NCI-H526 treated with DMSO at 0.1 percent for 48 hours (cell line): ENCODE results near the gene CEP112.

Experiments
- DNase-seq: peaks from one replicate; lab custom pipeline; 2025; lab: John Stamatoyannopoulos, UW

CEP112 gene

DNA sequence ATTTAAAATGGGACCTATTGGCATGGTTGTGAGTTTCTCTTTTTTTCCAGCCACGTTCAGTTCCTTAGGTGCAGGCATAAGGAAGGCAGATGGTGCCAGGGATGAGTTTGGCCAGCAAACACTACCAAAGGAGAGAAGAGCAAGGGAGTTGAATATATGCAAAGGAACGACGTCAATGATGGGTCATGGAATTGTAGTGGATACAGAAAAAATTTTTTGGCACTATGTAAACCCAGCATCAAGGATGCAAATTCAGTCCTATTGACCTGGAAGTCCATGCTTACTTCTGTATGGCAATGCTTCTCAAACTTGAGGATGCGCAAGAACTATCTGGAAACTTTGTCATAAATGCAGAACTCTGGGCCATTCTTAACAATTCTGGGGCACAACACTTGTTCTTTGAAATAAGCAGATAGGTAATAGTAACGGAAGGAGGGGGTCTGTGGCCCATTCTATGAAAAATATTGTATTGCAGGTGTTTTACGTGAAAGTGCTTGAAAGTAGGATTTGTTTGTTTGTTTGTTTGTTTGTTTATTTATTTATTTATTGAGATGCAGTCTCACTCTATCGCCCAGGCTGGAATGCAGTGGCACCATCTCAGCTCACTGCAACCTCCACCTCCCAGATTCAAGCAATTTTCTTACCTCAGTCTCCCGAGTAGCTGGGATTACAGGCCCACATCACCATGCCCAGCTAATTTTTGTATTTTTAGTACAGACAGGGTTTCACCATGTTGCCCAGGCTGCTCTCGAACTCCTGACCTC, 19.3 kb upstream of the CEP112 start:
- no peak for DNase-seq

DNA sequence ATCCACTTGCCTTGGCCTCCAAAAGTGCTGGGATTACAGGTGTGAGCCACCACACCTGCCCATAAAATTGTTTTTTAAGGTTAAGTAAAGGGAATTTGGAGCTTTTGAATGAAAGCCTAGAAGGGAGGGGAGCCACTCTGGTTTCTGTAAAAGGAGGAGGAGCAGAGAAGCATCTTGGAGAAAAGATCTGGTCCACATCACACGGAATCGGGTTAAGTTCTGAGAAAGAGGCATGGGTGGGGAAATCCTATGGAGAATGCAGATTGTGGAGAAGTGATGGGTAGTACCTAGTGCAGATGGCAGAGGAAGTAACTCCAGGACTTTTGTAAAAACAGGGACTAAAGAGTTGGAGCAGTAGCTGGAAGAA, 18.3 kb upstream of the CEP112 start:
- no peak for DNase-seq

DNA sequence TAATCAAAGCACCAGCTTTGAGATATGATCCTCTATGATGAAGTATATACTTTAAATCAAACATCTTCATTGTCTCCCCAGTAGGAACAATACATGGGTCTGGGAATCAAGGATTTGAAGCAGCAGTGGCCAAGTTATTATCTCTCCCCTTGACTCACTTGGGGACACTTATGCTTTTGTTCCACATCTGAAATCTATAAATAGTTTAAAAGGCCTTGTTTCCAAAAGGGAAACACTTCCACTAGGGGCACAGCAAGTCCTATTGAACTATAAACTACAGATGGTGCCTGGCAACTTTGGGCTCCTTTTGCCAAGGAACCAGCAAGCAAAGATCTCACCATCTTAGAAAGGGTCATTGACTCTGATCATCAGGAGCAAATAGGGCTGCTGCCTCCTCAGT, 16.0 kb upstream of the CEP112 start:
- no peak for DNase-seq

DNA sequence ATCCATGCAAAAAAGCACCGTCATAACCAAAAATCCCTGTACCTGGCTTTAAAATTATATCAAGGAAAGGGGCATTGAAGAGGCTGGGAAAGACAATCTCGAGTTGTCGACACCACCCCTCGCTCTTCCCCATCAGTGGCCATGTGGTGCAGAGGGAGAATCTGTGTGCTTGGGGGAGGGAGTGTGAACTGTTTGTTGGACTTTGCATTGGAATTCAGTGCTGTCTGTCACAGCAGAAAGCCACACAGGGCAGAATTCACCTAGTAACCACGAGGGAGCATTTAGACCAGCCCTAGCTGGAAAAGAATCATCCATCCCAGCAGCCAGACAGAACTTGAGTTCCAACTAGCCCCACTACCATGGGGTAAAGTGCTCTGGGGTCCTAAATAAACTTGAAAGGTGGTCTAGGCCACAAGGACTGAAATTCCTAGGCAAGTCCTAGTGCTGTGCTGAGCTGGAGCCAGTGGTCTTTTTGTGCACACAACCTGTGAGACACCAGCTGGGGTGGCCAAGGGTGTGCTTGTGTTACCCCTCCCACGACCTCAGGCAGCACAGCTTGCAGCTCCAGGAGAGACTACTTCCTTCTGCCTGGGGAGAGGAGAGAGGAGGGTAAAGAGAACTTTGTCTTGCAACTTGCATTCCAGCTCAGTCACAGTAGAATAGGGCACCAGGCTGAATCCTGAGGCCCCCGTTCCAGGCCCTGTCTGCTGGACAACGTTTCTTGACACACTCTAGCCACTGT, 11.5 kb upstream of the CEP112 start:
- DNase-seq, result no peak

DNA sequence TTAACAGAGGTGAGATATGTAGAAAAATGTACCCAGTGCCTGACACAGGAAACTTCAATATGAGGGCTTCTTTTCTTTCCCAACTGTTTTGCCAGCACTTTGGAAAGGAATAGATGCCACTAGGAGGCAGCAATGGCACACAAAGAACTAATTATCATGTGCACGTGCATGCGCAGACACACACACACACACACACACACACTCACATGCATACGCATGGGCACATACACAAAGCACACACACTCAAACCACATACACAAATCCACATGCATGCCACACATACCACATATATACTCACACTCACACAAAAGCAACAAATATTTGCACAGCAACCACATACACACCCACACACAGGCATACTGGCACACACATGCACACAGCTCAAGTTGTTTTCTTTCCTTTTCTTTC, 8.8 kb upstream of the CEP112 start:
- peak; percentile 70 for DNase-seq

DNA sequence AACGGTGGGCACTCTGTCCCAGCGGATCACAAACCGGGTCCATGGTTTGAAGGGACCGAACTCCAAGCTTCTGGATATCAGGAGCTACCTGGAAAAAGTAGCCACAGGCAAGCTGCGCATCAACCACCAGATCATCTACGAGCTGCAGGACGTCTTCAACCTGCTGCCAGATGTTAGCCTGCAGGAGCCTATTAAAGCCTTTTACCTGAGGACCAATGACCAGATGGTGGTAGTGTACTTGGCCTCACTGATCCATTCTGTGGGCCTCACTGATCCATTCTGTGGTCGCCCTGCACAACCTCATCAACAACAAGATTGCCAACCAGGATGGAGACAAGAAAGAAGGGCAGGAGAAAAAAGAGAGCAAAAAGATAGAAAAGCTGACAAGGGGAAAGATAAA, 6.3 kb upstream of the CEP112 start:
- DNase-seq, result no peak

DNA sequence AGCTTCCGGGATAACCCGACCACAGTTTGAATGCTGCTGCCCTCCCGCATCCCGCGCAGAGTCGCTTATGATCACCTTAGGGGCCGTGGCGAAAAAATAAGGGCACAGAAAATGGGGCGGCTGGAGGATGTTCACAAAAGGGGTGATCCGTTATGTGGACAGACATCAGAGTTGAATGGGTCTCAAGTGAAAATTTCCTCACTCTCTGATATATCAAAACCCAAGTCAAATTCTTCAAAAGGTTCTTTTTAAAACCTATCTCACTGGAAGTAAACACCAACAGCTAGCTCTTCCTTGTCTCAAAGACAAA, 400 bp upstream of the CEP112 start:
- DNase-seq, result no peak

DNA sequence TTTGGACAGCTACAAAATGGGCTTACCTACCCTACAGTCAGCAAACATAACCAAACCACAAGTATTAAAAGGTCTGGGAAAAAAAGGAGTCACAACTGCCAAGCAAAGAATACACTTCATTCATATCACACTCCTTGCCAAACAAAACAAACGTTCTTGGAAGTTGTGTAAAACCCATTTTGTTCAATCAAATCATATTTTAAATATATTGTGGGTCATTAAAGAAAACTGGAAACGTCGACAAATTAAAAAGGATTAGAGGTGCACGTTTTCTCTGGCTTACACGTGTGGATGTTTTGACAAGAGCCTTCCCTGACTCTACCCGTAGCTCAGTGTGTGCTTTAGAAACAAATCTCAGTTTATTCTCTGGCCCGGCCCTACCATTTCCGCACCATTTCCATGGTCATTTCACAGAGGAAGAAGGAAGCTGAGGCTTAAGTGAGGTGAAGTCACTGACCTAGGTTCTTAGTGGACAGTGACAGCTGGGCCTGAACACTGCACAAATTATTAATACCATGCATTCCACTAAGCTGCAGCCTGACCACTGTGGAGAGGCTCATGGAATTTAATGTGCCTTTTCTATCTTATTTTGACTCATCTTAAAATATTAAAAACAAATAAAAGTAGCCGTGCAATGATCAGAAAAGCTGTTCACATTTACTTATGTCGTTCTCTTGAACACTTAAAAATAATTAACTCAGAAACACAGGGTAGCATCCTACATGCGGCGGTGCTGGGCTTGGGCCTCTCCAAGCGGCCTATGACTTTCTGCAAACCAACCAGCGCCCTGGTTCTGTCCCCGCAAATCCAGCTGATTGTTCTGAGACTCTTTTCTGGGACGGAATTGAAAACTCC, 968 bp downstream of the CEP112 start:
- DNase-seq, result no peak

DNA sequence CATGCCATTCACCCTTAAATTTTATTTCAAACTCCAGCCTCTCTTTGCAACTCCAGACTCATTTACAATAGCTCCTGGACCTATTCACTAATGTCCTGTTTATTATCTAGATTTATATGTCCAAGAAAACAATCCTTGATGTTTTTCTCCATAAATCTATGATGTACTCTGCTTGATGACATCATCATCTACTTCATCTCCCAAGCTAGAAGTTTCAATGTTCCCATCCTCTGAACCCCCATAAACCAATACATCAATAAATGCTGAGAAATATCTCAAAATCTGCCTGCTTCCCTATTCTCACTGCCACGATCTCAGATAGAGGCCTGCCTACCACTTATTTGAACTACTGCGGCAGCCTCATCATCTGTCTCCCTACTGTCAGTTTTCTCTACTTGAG, 4.2 kb downstream of the CEP112 start:
- no peak for DNase-seq

DNA sequence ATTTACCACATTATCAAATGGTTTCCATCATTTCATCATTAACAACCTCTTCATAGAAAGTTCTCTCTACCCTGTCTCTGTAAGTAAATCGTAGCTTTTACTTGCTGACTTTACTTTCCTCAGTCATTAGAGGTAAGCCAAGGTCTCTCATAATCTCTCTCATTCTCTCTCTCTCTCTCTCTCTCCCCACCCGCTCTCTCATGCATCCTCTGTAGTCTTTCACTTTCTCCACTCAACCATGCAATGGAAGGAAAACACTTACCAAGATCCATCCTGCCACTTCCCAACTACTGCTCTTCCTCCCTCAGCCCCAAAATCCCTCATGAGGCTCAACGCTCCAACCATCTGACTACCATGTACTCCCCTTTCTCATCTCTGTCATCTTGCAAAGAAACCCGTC, 6.1 kb downstream of the CEP112 start:
- DNase-seq, result no peak

DNA sequence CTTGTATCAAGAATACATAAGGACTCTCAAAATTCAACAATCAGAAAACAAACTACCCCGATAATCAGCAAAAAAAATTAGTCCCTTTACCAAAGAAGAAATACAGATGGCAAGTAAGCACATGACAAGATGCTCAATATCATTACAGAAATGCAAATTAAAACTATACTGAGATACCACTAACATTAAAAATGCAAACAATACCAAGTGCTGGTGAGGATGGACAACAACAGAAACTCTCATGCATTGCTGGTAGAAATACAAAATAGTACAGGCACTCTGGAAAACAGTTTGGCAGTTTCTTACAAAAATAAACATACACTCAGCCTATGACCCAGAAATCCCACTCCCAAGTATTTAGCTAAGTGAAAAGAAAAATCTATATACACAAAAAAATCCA, 7.5 kb downstream of the CEP112 start:
- DNase-seq, result no peak

DNA sequence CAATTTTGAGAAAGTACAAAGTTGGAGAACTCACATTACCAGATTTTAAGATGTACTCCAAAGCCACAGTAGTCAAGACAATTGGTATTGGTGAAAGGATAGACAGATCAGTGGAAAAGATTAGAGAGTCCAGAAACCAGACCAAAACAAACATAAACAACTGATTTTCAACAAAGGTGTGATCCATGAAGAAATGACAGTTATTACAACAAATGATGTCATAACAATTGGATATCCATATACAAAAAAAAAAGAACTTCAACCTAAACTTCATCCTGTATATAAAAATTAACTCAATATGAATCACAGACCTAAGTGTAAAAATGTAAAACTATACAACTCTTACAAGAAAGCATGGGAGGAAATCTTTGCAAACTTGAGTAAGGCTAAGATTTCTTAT, 8.4 kb downstream of the CEP112 start:
- DNase-seq, result no peak

DNA sequence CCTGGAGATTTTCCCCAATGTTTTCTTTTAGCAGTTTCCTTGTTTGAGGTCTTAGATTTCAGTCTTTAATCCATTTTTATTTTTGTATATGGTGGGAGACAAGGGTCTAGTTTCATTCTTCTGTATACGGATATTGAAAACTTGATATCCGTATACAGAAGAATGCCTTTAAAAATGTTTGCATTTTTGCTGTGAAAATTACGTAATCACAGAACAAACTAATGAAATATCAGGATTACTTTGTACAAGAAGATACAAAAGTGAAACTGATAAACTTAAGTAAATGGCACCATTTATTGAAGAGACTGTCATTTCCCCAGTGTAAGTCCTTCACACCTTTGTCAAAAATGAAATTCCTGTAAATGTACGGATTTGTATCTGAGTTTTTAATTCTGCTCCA, 13.3 kb downstream of the CEP112 start:
- no peak for DNase-seq

DNA sequence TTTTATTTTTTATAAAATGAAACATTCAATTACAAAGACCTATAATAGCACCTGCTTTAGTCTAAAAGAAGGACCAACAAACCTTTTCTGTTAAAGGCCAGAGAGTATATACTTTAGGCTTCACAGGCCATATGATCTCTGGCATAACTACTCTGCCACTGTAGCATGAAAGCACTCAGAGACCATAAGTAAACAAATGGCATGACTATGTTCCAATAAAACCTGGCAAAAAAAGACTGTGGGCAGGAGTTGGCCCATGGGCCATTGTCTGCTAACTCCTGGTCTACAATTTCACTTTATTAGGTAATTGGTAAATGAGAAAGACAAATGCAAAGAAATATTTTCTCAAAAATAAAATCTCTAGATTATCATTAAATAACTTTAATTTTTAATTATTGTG, 14.9 kb downstream of the CEP112 start:
- DNase-seq, result peak; percentile 50

DNA sequence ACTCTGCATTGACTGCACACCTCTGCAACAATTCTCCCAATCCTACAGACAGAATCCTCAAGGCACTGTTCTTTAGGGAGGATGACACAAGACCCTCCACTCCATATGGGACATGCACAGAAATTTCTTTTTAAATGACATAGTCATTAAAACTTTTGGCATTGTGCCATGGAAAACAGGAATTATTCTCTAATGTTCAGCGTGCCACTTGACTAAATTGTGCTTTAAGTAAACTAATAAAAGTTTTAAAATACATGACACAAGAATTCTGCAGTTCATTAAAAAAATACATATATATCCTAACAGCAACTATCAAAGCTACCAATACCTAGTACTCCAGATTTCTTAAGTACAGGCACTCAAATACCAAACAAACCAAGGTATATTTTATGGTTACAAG, 16.0 kb downstream of the CEP112 start:
- no peak for DNase-seq

DNA sequence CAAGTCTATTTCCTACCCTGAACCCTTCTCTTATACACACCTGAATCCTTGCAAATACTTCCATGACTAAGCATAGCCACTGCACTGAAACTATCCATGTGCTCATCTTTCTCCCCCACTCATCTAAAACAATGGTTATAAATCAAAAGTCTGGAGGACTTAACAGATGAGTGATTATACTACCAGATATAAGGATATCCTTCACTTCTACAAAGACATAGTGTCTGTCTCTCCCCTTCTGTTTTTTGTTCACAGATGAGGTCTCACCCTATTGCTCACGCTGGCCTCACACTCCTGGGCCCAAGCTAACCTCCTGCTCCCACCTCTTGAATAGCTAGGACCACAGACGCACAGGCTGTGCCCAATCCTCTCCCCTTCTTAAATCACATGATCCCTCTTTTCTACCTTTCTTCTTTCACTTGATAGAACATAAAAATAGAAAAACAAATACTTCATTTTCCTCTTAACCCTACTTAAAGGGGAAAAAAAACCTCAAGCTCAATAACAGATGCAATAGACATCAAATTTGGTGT, 19.2 kb downstream of the CEP112 start:
- DNase-seq, result no peak

DNA sequence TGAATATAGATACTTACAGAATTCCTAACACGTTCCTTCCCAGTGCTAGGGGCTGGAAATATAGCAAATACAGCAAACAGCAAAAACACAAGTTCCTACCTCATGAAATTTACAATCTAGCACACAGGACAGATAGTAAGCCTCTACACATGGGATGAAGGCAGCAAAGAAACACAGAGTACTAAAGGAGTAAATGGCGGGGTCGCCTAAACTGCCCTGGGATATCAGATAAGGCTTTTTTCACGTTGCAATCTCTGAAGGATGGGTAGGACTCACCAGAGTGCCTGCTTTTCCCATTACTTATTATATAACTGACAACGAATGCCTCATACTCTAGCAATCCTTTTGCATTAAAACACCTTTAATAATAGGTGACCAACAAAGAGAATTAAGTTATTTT, 19.8 kb downstream of the CEP112 start:
- DNase-seq, result no peak

DNA sequence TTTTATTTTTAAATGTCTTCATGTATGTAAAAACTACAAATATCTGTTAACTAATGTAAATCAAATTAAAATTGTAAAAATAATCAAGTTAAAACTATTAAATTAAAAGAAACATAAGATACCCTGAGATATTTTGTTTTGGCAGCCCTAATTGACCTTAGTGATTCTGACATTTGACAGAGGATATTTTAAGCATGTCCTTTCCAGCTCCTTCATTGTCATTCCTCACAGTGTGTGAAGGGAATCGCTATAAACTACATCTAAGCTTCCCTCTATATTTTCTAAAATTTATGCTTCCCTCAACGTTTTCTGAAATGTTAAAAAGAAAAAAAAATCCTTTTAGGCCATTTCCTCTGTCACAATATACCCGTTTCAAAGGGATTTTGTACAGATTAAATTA, 20.2 kb downstream of the CEP112 start:
- no peak for DNase-seq

DNA sequence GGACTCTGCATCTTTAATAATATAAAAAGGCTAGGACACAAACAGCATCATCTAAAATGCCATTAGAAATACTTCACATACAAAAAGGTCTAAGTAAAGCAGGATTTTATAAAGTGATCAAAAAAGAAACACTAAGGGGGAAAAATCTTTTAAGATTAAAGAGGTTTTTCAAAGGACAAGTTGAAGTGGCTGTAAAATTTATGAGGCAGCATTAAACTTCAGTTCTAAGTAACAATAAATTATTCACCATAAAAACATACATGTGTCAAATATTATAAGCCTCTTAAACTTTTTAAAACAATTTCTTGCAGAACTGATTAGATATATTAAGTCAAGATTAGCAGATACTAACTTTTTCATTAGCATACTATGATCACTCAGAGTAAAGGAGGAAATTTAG, 20.8 kb downstream of the CEP112 start:
- DNase-seq, result no peak

DNA sequence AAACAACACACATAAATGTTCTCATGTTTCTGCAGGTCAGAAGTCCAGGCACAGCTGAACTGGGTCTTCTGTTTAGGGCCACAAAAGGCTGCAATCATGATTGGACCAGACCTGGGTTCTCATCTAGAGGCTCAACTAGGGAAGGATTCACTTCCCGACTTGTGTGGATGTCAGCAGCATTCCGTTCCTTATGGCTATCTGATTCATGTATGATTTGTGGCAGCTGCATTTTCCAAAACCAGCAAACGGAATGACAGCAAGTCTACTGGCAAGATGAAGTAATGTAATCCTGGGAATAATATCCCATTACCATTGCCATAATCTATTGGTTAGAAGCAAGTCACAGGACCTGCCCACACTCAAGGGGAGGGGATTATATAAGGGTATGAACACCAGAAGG, 22.1 kb downstream of the CEP112 start:
- DNase-seq, result no peak

DNA sequence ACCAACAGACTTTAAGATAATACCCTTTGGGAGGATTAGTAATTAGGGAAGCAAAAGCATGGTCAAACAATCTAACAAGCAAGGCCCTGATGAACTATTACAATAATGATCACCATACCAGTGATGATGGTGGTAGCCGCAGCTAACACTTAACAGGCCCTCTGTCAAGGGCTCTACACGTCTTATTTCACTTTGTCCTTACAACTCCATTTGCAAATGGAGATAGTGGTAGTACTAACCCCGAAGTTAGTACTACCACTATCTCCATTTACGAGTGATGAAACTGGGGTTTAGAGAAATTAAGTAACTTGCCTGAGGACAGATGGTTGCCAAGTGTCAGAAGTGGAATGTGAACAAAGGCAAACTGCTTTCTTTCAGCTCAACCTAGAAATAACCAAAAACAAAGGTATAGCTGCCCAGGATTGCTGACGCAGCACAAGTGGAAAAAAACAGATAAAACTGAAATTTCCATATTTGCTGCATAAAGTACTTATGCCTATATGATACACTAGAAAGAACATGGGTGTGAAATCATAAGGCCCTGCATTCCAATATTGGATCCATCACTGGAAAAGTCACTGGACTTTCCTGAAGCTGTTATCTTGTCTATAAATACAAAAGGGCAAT, 24.6 kb downstream of the CEP112 start:
- DNase-seq, result no peak

DNA sequence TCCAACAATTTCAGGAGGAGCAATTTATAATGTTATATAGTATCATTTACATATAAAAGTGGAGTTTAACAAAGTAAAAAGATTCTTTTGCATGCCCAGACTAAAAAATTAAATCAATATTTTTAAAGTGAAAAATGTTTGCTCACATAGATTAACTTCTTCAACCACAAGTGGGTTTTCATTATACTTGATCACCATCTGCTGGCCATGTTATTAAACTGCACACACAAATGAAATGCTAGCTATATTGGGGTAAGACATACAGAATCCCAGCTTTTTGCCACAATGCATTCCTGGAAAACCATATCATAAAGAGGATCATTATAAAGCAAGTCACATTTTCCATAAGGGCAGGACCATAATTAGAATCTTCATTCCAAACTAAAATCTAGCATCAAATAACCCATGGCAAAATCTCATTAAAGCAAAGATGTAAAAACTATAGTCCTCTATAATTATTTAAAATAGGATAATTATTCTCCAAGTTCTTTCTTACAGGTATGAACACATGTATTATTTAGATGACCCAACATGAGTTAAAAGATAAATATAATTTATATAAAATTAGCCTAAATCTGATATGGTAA, 26.3 kb downstream of the CEP112 start:
- peak; percentile 8 for DNase-seq
